GM12878 (cell line): Measurements from ENCODE around the gene IL3. TPM values are rescaled to one million over a fixed set of nuclear protein-coding genes. Genes with fewer than 3 reads are reported as not detected.

Experiments
- ATAC-seq: fragments of 200-7000 bp; cut with Tn5 transposase; 3 replicates; pipeline ENCODE4 v1.9.1; 2020; ENCODE audit warnings: mild to moderate bottlenecking, moderate library complexity
- BruUV-seq: library from RNA; stranded (reverse); fragments of 400-500 nt; replicated peaks from 2 replicates; lab custom pipeline; 2021; lab: Mats Ljungman, UMichigan
- CTCF ChIA-PET: fragments of 300-600 bp; sonication (Branson Sonifier 250); formaldehyde crosslinking; extraction: SDS; loops from one replicate; lab custom pipeline; 2021; ENCODE audit warnings: inconsistent platforms; lab: Yijun Ruan, JAX
- POLR2A ChIA-PET: fragments of 350-600 bp; formaldehyde crosslinking; extraction: SDS; loops from one replicate; lab custom pipeline; 2021; ENCODE audit warnings: inconsistent platforms; lab: Charles Lee
- RAD21 ChIA-PET: fragments of 300-600 bp; sonication (Branson Sonifier 250); formaldehyde crosslinking; loops from one replicate; lab custom pipeline; 2023; ENCODE audit warnings: antibody characterized with exemption; ENCODE audit not compliant: unreplicated experiment; lab: Charles Lee
- SMC1A ChIA-PET: fragments of 300-600 bp; sonication (Branson Sonifier 250); formaldehyde crosslinking; loops from one replicate; lab custom pipeline; 2023; ENCODE audit not compliant: unreplicated experiment, uncharacterized antibody; lab: Charles Lee
- DNase-seq: peaks from one replicate; pipeline ENCODE4 v3.0.0-alpha.2; 2011; ENCODE audit warnings: low read depth, low spot score
- FAIRE-seq: peaks from 3 replicates; lab custom pipeline; 2011; peaks lifted over from hg19 to GRCh38; lab: Jason Lieb, UNC
- H2AFZ ChIP-seq: 2 replicates; pipeline ENCODE4 v1.6.0; 2011; ENCODE audit warnings: low read depth, low read length, control low read depth; ENCODE audit not compliant: control insufficient read depth
- H3K27ac ChIP-seq: 2 replicates; pipeline ENCODE4 v1.5.1; 2011; ENCODE audit warnings: control low read depth; ENCODE audit not compliant: control insufficient read depth, insufficient read depth
- H3K27me3 ChIP-seq, 2 experiments: replicated peaks in 1 of 2; 2 replicates each; pipeline versions ENCODE4 v1.6.0 to v1.6.1; 2011; ENCODE audit warnings: low read length in 1 of 2; ENCODE audit not compliant: control insufficient read depth in 2 of 2, insufficient read depth in 2 of 2
- H3K36me3 ChIP-seq, 2 experiments: 2 replicates each; pipeline ENCODE4 v1.5.1; 2011; ENCODE audit warnings: low read length in 1 of 2; ENCODE audit not compliant: control insufficient read depth in 2 of 2, insufficient read depth in 2 of 2
- H3K4me1 ChIP-seq: 2 replicates; pipeline ENCODE4 v1.6.1; 2011; ENCODE audit warnings: mild to moderate bottlenecking, low read length, moderate library complexity, mixed read lengths; ENCODE audit not compliant: control insufficient read depth, insufficient read depth
- H3K4me2 ChIP-seq: 2 replicates; pipeline ENCODE4 v1.6.0; 2011; ENCODE audit warnings: control low read depth; ENCODE audit not compliant: control insufficient read depth, insufficient read depth
- H3K4me3 ChIP-seq: fragments of 200-600 bp; sonication (generic); 2 replicates; pipeline ENCODE4 v1.5.1; 2016
- H3K79me2 ChIP-seq: 2 replicates; pipeline ENCODE4 v1.6.0; 2011; ENCODE audit warnings: low read length; ENCODE audit not compliant: control insufficient read depth, insufficient read depth
- H3K9ac ChIP-seq: 2 replicates; pipeline ENCODE4 v1.8.0; 2011; ENCODE audit warnings: low read length, control low read depth, mixed read lengths; ENCODE audit not compliant: control insufficient read depth, insufficient read depth
- H3K9me3 ChIP-seq: replicated peaks from 3 replicates; pipeline ENCODE4 v1.5.1; 2011; ENCODE audit warnings: mild to moderate bottlenecking, low read length; ENCODE audit not compliant: control insufficient read depth, insufficient read depth
- H4K20me1 ChIP-seq: 2 replicates; pipeline ENCODE4 v1.6.0; 2011; ENCODE audit not compliant: control insufficient read depth, insufficient read depth
- ASH2L ChIP-seq: fragments of 300-600, 200-600 bp; sonication (generic); IDR thresholded peaks from 2 replicates; pipeline ENCODE4 v1.6.1; 2017; ENCODE audit warnings: low read depth, mild to moderate bottlenecking, borderline replicate concordance
- CBFB ChIP-seq: IDR thresholded peaks from 2 replicates; pipeline ENCODE4 v1.6.1; 2016; ENCODE audit warnings: antibody characterized with exemption, low read depth
- DPF2 ChIP-seq: fragments of 450-650 bp; IDR thresholded peaks from 2 replicates; pipeline ENCODE4 v1.6.1; 2017; ENCODE audit warnings: mild to moderate bottlenecking
- FOXM1 ChIP-seq: IDR thresholded peaks from 2 replicates; pipeline ENCODE4 v1.6.1; 2012; ENCODE audit warnings: low read depth, mild to moderate bottlenecking, inconsistent platforms, low read length, moderate library complexity
- HCFC1 ChIP-seq: fragments of 150-350 bp; IDR thresholded peaks from 2 replicates; pipeline ENCODE4 v1.6.1; 2014; ENCODE audit warnings: low read length
- HDAC2 ChIP-seq: fragments of 200-600 bp; sonication (generic); IDR thresholded peaks from 2 replicates; pipeline ENCODE4 v1.6.1; 2017
- IRF5 ChIP-seq: fragments of 450-650 bp; IDR thresholded peaks from 2 replicates; pipeline ENCODE4 v1.6.1; 2017; ENCODE audit warnings: borderline replicate concordance
- KLF5 ChIP-seq: fragments of 450-650 bp; IDR thresholded peaks from 2 replicates; pipeline ENCODE4 v1.6.1; 2014; ENCODE audit warnings: mild to moderate bottlenecking; ENCODE audit not compliant: partially characterized antibody
- MYC ChIP-seq: IDR thresholded peaks from 2 replicates; pipeline ENCODE4 v1.6.1; 2011; ENCODE audit warnings: mild to moderate bottlenecking, low read length, moderate library complexity, inconsistent platforms; ENCODE audit not compliant: insufficient read depth, insufficient replicate concordance, insufficient read length, severe bottlenecking
- NKRF ChIP-seq: fragments of 450-650 bp; conservative IDR thresholded peaks from 2 replicates; pipeline ENCODE4 v1.6.1; 2017; ENCODE audit warnings: mild to moderate bottlenecking, moderate library complexity
- POU2F2 ChIP-seq: IDR thresholded peaks from 3 replicates; pipeline ENCODE4 v1.6.1; 2011; ENCODE audit warnings: low read depth, mild to moderate bottlenecking, low read length, borderline replicate concordance
- USF1 ChIP-seq: IDR thresholded peaks from 2 replicates; pipeline ENCODE4 v1.6.1; 2011; ENCODE audit warnings: borderline replicate concordance, low read depth, mild to moderate bottlenecking, moderate library complexity, mixed read lengths, low read length; ENCODE audit not compliant: insufficient read depth; ENCODE audit errors: extremely low read length
- ZNF687 ChIP-seq: fragments of 450-650 bp; IDR thresholded peaks from 2 replicates; pipeline ENCODE4 v1.6.1; 2017; ENCODE audit warnings: mild to moderate bottlenecking, moderate library complexity
- WGBS: methylation state at CpG from one replicate; pipeline ENCODE4 v1.1.6; 2016; ENCODE audit warnings: low lambda C conversion rate; ENCODE audit not compliant: insufficient replicate concordance, insufficient coverage; ENCODE audit errors: missing lambda C conversion rate; 5-methylcytosine and 5-hydroxymethylcytosine counted together
- in situ Hi-C: fragments of 300-500 bp; cut with MboI; formaldehyde crosslinking; loops from 9 replicates; pipeline ENCODE4 v1.14.3; 2018; ENCODE audit warnings: mixed read lengths
- intact Hi-C: fragments of 100-400 bp; cut with micrococcal nuclease; formaldehyde crosslinking; loops from one replicate; pipeline ENCODE4 v1.14.2; 2022; ENCODE audit not compliant: unreplicated experiment
- polyA plus RNA-seq, 11 experiments: library from polyadenylated mRNA; depleted of rRNA in 4 of 11; unstranded in 6 of 11; stranded (reverse) in 5 of 11; fragments of >200 nt; fragmentation: Nextera tagmentation in 4 of 11; fragmentation: Illumina TruSeq in 1 of 11; extraction: Ambion mirVana in 4 of 11; extraction: Trizol in 1 of 11; gene quantifications; 1 replicate in 1 of 11; 2 replicates in 10 of 11; pipeline versions ENCODE4 v1.2.1 to v1.2.3, GENCODE V29; 2011 to 2016; ENCODE audit warnings: inconsistent platforms in 2 of 11, missing spikeins in 2 of 11, low read depth in 1 of 11
- total RNA-seq, 4 experiments: library from RNA; depleted of rRNA in 3 of 4; stranded (reverse); fragments of >200 nt in 3 of 4; fragmentation: Illumina TruSeq in 1 of 4; extraction: Trizol in 1 of 4; gene quantifications; 2 replicates each; pipeline versions ENCODE4 v1.2.1 to v1.2.3, GENCODE V29; 2013 to 2021
- TF ChIP-seq, protein P1 (sequence below): IDR thresholded peaks from 2 replicates; pipeline ENCODE4 v1.6.1; 2011; ENCODE audit warnings: borderline replicate concordance, low read depth, mild to moderate bottlenecking, moderate library complexity, low read length; ENCODE audit not compliant: insufficient read depth, poor library complexity, severe bottlenecking

IL3 gene
- total and polyA plus RNA-seq, 10 of the 15 experiments (the other 5 are each of a cell fraction or from before 2014, with no cell fraction given), result not detected

DNA sequence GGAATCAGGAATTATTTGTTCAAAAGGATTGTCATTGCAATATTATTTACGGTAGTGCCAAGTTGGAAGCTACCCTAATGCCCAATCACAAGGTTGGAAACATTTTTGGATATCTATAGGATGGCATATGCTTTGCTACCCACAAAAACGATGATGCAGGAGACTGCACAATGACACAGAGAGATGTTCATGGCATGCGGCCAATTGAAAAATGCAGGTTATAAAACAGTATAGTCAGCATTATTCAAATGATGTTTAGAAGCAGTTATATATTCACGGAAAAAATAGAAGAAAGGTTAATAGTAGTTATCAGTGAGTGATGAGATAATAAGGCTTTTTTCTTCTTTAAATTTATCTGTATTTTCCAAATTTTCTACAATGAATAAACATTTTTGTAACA lies 43.1 kb upstream of the IL3 start:
- ATAC-seq, result no peak
- intact Hi-C loops, result no loop called here
- in situ Hi-C loops, result no loop called here
- no peak for TF ChIP-seq USF1
- no peak for TF ChIP-seq KLF5
- no peak for TF ChIP-seq CBFB
- TF ChIP-seq ZNF687, result no peak
- no peak for TF ChIP-seq HDAC2
- TF ChIP-seq, protein P1, sequence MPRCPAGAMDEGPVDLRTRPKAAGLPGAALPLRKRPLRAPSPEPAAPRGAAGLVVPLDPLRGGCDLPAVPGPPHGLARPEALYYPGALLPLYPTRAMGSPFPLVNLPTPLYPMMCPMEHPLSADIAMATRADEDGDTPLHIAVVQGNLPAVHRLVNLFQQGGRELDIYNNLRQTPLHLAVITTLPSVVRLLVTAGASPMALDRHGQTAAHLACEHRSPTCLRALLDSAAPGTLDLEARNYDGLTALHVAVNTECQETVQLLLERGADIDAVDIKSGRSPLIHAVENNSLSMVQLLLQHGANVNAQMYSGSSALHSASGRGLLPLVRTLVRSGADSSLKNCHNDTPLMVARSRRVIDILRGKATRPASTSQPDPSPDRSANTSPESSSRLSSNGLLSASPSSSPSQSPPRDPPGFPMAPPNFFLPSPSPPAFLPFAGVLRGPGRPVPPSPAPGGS, result no peak
- no peak for TF ChIP-seq ASH2L
- no peak for TF ChIP-seq POU2F2
- no peak for TF ChIP-seq DPF2
- TF ChIP-seq FOXM1, result no peak
- TF ChIP-seq IRF5, result no peak
- TF ChIP-seq NKRF, result no peak
- TF ChIP-seq MYC, result no peak
- no peak for TF ChIP-seq HCFC1

More for the DNA sequence above, 43.1 kb upstream of the IL3 start:
- no peak overlapping the region for H3K27ac ChIP-seq
- no peaks in the 10 kb centered on the region for H3K36me3 ChIP-seq
- no peaks in the 10 kb centered on the region for H3K9me3 ChIP-seq
- H3K9ac ChIP-seq, result no peak overlapping the region
- ChIA-PET RAD21 (interaction anchor here (1.3 kb wide), 1 partner anchor 10 kb away, joined by 3 read pairs; no protein-coding TSS in a partner anchor), POLR2A (no interaction called here), CTCF (interaction anchor here (2.5 kb wide), 1 partner anchor 10 kb away, joined by 7 read pairs; no protein-coding TSS in a partner anchor), SMC1A (interaction anchor here (1.2 kb wide), 1 partner anchor 207 kb away, joined by 3 read pairs; no protein-coding TSS in a partner anchor)
- H2AFZ ChIP-seq, result no peak overlapping the region
- H3K27me3 ChIP-seq, result peaks cover 1 to 18% of the 10 kb centered on the region in 2 experiments
- DNase-seq (no peak), FAIRE-seq (no peak)
- no TSS peak for BruUV-seq
- 19% methylated on average over 4 of the region's 4 CpGs for WGBS
- no peaks in the 10 kb centered on the region for H3K79me2 ChIP-seq
- H3K4me1 ChIP-seq, result peaks cover 33% of the 10 kb centered on the region
- no peak overlapping the region for H3K4me2 ChIP-seq
- no peak overlapping the region for H3K4me3 ChIP-seq
- peaks cover 7% of the 10 kb centered on the region; the same call in 1 of the 2 replicates for H4K20me1 ChIP-seq
